H1 (cell line): ENCODE data around the gene AGBL5. TPM values are rescaled to one million over a fixed set of nuclear protein-coding genes. Genes with fewer than 3 reads are reported as not detected.

ENCODE experiments used
- CTCF ChIA-PET: fragments of 300-600 bp; sonication (Branson Sonifier 250); formaldehyde crosslinking; loops from one replicate; lab custom pipeline; 2021; ENCODE audit not compliant: partially characterized antibody; lab: Charles Lee
- POLR2A ChIA-PET: fragments of 300-600 bp; sonication (Branson Sonifier 250); formaldehyde crosslinking; loops from one replicate; lab custom pipeline; 2021; ENCODE audit warnings: inconsistent platforms; ENCODE audit not compliant: partially characterized antibody; lab: Charles Lee
- DNase-seq, 2 experiments: peaks; one replicate each; pipeline versions ENCODE4 v3.0.0 to v3.0.0-alpha.2; 2010 to 2022; ENCODE audit warnings: low spot score in 2 of 2, low read depth in 1 of 2, mixed read lengths in 1 of 2
- FAIRE-seq: peaks from 2 replicates; lab custom pipeline; 2011; peaks lifted over from hg19 to GRCh38; lab: Jason Lieb, UNC
- H2AFZ ChIP-seq: 2 replicates; pipeline ENCODE4 v1.8.1; 2012; ENCODE audit warnings: low read length, inconsistent platforms
- H2AK5ac ChIP-seq: 2 replicates; pipeline ENCODE4 v1.6.1; 2013; ENCODE audit warnings: low read depth, low read length
- H2BK120ac ChIP-seq: replicated peaks from 2 replicates; pipeline ENCODE3; 2013; ENCODE audit warnings: low read depth, low read length, inconsistent platforms
- H2BK12ac ChIP-seq: 2 replicates; pipeline ENCODE4 v1.6.1; 2013; ENCODE audit warnings: low read depth, low read length
- H2BK15ac ChIP-seq: 2 replicates; pipeline ENCODE4 v1.6.1; 2013; ENCODE audit warnings: low read length
- H2BK20ac ChIP-seq: 2 replicates; pipeline ENCODE4 v1.6.1; 2013; ENCODE audit warnings: low read length
- H2BK5ac ChIP-seq: 2 replicates; pipeline ENCODE4 v1.6.1; 2013; ENCODE audit warnings: low read depth, low read length
- H3K14ac ChIP-seq: 2 replicates; pipeline ENCODE4 v1.6.1; 2013; ENCODE audit warnings: inconsistent platforms; ENCODE audit not compliant: insufficient read length
- H3K18ac ChIP-seq: 2 replicates; pipeline ENCODE4 v1.6.1; 2013; ENCODE audit warnings: low read length; ENCODE audit errors: extremely low read depth
- H3K23ac ChIP-seq: 2 replicates; pipeline ENCODE4 v1.6.1; 2013; ENCODE audit warnings: inconsistent platforms; ENCODE audit not compliant: insufficient read length
- H3K23me2 ChIP-seq: 2 replicates; pipeline ENCODE4 v1.6.1; 2013; ENCODE audit warnings: low read depth, low read length
- H3K27ac ChIP-seq: 2 replicates; pipeline ENCODE4 v1.6.1; 2011; ENCODE audit warnings: low read depth, low read length, inconsistent platforms
- H3K27me3 ChIP-seq, 4 experiments: replicated peaks in 1 of 4; 1 replicate in 1 of 4; 2 replicates in 3 of 4; pipeline versions ENCODE4 v1.6.1 to v1.8.1; 2011 to 2013; ENCODE audit warnings: low read length in 3 of 4, mild to moderate bottlenecking in 3 of 4, inconsistent platforms in 2 of 4, mixed read lengths in 2 of 4, moderate library complexity in 1 of 4; ENCODE audit not compliant: control insufficient read depth in 3 of 4, insufficient read depth in 3 of 4; ENCODE audit errors: extremely low read depth in 1 of 4
- H3K36me3 ChIP-seq, 4 experiments: 2 replicates each; pipeline versions ENCODE4 v1.6.1 to v1.8.1; 2011 to 2013; ENCODE audit warnings: mild to moderate bottlenecking in 4 of 4, low read length in 3 of 4, moderate library complexity in 2 of 4, control low read depth in 1 of 4, inconsistent platforms in 1 of 4; ENCODE audit not compliant: insufficient read depth in 4 of 4, control insufficient read depth in 2 of 4
- H3K4ac ChIP-seq: replicated peaks from 2 replicates; pipeline ENCODE3; 2013; ENCODE audit warnings: low read length, low read depth, mixed read lengths, inconsistent platforms; ENCODE audit not compliant: insufficient read length
- H3K4me1 ChIP-seq, 4 experiments: replicated peaks in 1 of 4; 1 replicate in 1 of 4; 2 replicates in 3 of 4; pipeline versions ENCODE4 v1.6.1 to v1.8.1; 2011 to 2013; ENCODE audit warnings: low read length in 3 of 4, inconsistent platforms in 2 of 4, mixed read lengths in 1 of 4; ENCODE audit not compliant: insufficient read depth in 4 of 4, control insufficient read depth in 3 of 4
- H3K4me2 ChIP-seq, 2 experiments: 2 replicates each; pipeline versions ENCODE4 v1.6.1 to v1.8.1; 2011 to 2013; ENCODE audit warnings: low read depth in 2 of 2, low read length in 2 of 2, control low read depth in 1 of 2, inconsistent platforms in 1 of 2, mild to moderate bottlenecking in 1 of 2; ENCODE audit not compliant: insufficient read depth in 1 of 2
- H3K4me3 ChIP-seq, 4 experiments: fragments of 200-600, 300-600 bp in 1 of 4; sonication (generic), shearing (Covaris generic), sonication (Bioruptor Twin) in 1 of 4; 2 replicates each; pipeline versions ENCODE4 v1.5.1 to v1.8.1; 2011 to 2016; ENCODE audit warnings: low read length in 4 of 4, low read depth in 3 of 4, control low read depth in 2 of 4, inconsistent platforms in 2 of 4, mild to moderate bottlenecking in 2 of 4, mixed read lengths in 1 of 4, moderate library complexity in 1 of 4; ENCODE audit not compliant: insufficient read depth in 2 of 4; ENCODE audit errors: extremely low read depth in 1 of 4
- H3K56ac ChIP-seq: replicated peaks from 2 replicates; pipeline ENCODE3; 2013; ENCODE audit warnings: low read depth, mild to moderate bottlenecking, mixed read lengths, low read length, inconsistent platforms; ENCODE audit not compliant: insufficient read length
- H3K79me1 ChIP-seq: 2 replicates; pipeline ENCODE4 v1.6.1; 2013; ENCODE audit warnings: low read depth, low read length, control low read depth
- H3K79me2 ChIP-seq, 2 experiments: 2 replicates each; pipeline versions ENCODE4 v1.6.1 to v1.8.1; 2012 to 2013; ENCODE audit warnings: low read length in 2 of 2, mild to moderate bottlenecking in 2 of 2, inconsistent platforms in 1 of 2; ENCODE audit not compliant: insufficient read depth in 2 of 2, control insufficient read depth in 1 of 2
- H3K9ac ChIP-seq, 4 experiments: replicated peaks in 1 of 4; 1 replicate in 1 of 4; 2 replicates in 3 of 4; pipeline versions ENCODE4 v1.6.1 to v1.8.1; 2011 to 2013; ENCODE audit warnings: low read depth in 3 of 4, low read length in 3 of 4, control low read depth in 2 of 4, mild to moderate bottlenecking in 2 of 4, moderate library complexity in 2 of 4, inconsistent platforms in 1 of 4; ENCODE audit errors: extremely low read depth in 1 of 4
- H3K9me3 ChIP-seq, 2 experiments: 2 replicates each; pipeline versions ENCODE4 v1.6.1 to v1.8.1; 2012 to 2013; ENCODE audit warnings: mild to moderate bottlenecking in 2 of 2, moderate library complexity in 2 of 2, control low read depth in 1 of 2, inconsistent platforms in 1 of 2, low read depth in 1 of 2, low read length in 1 of 2, mixed read lengths in 1 of 2; ENCODE audit not compliant: insufficient read depth in 2 of 2
- H4K20me1 ChIP-seq, 2 experiments: replicated peaks in 1 of 2; 2 replicates each; pipeline versions ENCODE3 to v1.8.1; 2011 to 2013; ENCODE audit warnings: inconsistent platforms in 2 of 2, low read length in 2 of 2, mild to moderate bottlenecking in 1 of 2; ENCODE audit not compliant: insufficient read depth in 2 of 2, control insufficient read depth in 1 of 2
- H4K5ac ChIP-seq: 2 replicates; pipeline ENCODE4 v1.6.1; 2013; ENCODE audit warnings: low read length, low read depth, mixed read lengths, inconsistent platforms; ENCODE audit not compliant: insufficient read length
- H4K8ac ChIP-seq: 2 replicates; pipeline ENCODE4 v1.8.0; 2013; ENCODE audit warnings: mild to moderate bottlenecking, moderate library complexity, low read length, inconsistent platforms; ENCODE audit not compliant: insufficient read depth; ENCODE audit errors: extremely low read depth
- H4K91ac ChIP-seq: replicated peaks from 2 replicates; pipeline ENCODE3; 2013; ENCODE audit warnings: low read length, mixed read lengths, inconsistent platforms; ENCODE audit not compliant: insufficient read length
- NANOG ChIP-seq: IDR thresholded peaks from 2 replicates; pipeline ENCODE4 v1.6.1; 2011; ENCODE audit warnings: low read length, low read depth, mild to moderate bottlenecking, inconsistent platforms; ENCODE audit not compliant: insufficient read depth, poor library complexity, severe bottlenecking
- WGBS, 2 experiments: shearing (Covaris generic) in 1 of 2; methylation state at CpG; one replicate each; pipeline versions ENCODE4 v1.1.6 to v1.1.7; 2013 to 2015; ENCODE audit warnings: low lambda C conversion rate in 2 of 2, mixed read lengths in 2 of 2, inconsistent platforms in 1 of 2, low coverage in 1 of 2, missing lambda C conversion rate in 1 of 2; ENCODE audit not compliant: insufficient replicate concordance in 2 of 2, insufficient coverage in 1 of 2, insufficient read length in 1 of 2; ENCODE audit errors: extremely low coverage in 1 of 2, missing lambda C conversion rate in 1 of 2; 5-methylcytosine and 5-hydroxymethylcytosine counted together
- polyA plus RNA-seq, 7 experiments: library from polyadenylated mRNA; depleted of rRNA in 3 of 7; stranded (reverse) in 5 of 7; unstranded in 2 of 7; fragments of >200 nt in 5 of 7; fragments of 200-250 nt in 2 of 7; gene quantifications; 1 replicate in 5 of 7; 2 replicates in 1 of 7; 4 replicates in 1 of 7; pipeline versions ENCODE4 v1.2.1 to v1.2.3, GENCODE V29; 2011 to 2013; ENCODE audit warnings: missing spikeins in 2 of 7, mixed read lengths in 2 of 7
- total RNA-seq: library from RNA; stranded (reverse); fragmentation: NEBNext Ultra II Directional; extraction: Animal tissue kit (Norgen Biotek cat#: 25700); gene quantifications from 2 replicates; pipeline ENCODE4 v1.2.1, GENCODE V29; 2021

The AGBL5 gene
- total and polyA plus RNA-seq, 2 of the 8 experiments (the other 6 are each of a cell fraction or from before 2014, with no cell fraction given), result 45.4 to 62.0 TPM

DNA sequence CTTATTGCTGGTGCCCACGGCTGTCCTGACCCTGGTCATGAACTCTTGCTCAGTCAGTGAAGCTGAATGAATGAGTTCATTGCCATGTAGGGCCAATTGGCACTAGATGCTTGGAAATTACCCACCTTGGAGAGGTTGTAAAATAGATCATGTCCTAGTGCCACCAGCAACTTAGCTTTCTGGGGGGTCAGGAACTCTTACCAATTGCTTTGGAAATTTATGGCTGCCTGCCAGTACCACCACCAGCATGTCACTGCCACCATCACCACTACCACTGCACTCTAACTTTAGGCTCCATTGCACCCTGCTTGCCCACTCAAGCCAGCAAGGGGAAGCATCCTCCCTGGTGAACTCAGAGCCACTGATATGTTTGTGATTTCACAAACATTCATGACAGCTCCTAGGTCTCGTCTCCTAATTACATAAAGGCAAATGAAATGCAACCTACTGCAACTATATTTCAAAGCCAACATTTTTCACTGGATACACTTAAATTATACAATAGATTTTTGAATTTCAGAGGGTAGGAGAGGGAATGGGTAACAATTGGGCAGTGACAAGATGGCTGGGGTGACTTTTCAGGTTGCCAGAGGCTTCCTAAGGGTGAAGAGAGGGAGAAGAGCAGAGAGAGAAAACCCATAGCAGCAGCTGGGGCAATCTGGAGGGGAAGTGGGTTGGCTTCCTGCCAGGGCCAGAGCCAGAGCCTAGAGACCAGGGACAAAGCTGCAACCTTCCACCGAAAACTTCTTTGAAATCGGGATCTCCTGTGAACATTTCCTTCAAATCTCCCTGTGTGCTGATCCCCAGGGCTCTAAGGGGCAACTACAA is 23.5 kb downstream of the AGBL5 start:
- no peak overlapping the region for H3K14ac ChIP-seq
- 0 out of 7 replicates have a peak, but pooled peaks cover 0 to 3% (median 0%) of the 10 kb centered on the region in 4 experiments for H3K27me3 ChIP-seq
- peaks cover 0 to under 1% (median 0%) of the 10 kb centered on the region in 4 experiments; a peak in 3 of 8 replicates for H3K36me3 ChIP-seq
- no peak overlapping the region for H2BK5ac ChIP-seq
- no peak overlapping the region for H2AFZ ChIP-seq
- H3K4ac ChIP-seq, result no peak overlapping the region
- FAIRE-seq (no peak), DNase-seq (no peak)
- H3K4me1 ChIP-seq, result peaks cover 0 to 20% (median 7%) of the 10 kb centered on the region in 4 experiments; a peak in 6 of 7 replicates
- TF ChIP-seq NANOG, result no peak
- H2AK5ac ChIP-seq, result 0 out of 2 replicates have a peak overlapping the region, but pooled peaks have one; percentile 24
- H3K9me3 ChIP-seq, result no peaks in the 10 kb centered on the region
- no peak overlapping the region for H4K91ac ChIP-seq
- CTCF ChIA-PET, result interaction anchor here (0.9 to 1.7 kb wide), 6 partner anchors 8 to 228 kb away, joined by 3 to 8 read pairs (median 3); partner anchors contain the start of gene ABHD1
- H3K79me2 ChIP-seq, result peaks cover 0 to 12% of the 10 kb centered on the region in 2 experiments; a peak in 3 of 4 replicates
- WGBS, 2 experiments, result 88% methylated on average over 4 of the region's 4 CpGs; no CpG with 5 or more reads in 1 of the 2 experiments
- no peak overlapping the region for H4K5ac ChIP-seq
- H3K4me2 ChIP-seq, result no peak overlapping the region
- no peak overlapping the region for H4K8ac ChIP-seq
- H2BK20ac ChIP-seq, result no peak overlapping the region
- H3K4me3 ChIP-seq, result no peak overlapping the region
- no peak overlapping the region for H3K27ac ChIP-seq
- peaks cover 0 to 3% of the 10 kb centered on the region in 2 experiments for H4K20me1 ChIP-seq
- H2BK15ac ChIP-seq, result peak overlapping the region; percentile 29; the same call in 1 of the 2 replicates
- no peak overlapping the region for H2BK12ac ChIP-seq
- H3K56ac ChIP-seq, result no peak overlapping the region
- H3K23ac ChIP-seq, result no peak overlapping the region
- H3K18ac ChIP-seq, result no peak overlapping the region
- H3K23me2 ChIP-seq, result peaks cover 14% of the 10 kb centered on the region; the same call in 1 of the 2 replicates
- H2BK120ac ChIP-seq, result no peak overlapping the region
- no peak overlapping the region for H3K9ac ChIP-seq
- H3K79me1 ChIP-seq, result peaks cover 3% of the 10 kb centered on the region; the same call in 1 of the 2 replicates
- POLR2A ChIA-PET, result interaction anchor here (0.6 to 18.5 kb wide), 4 partner anchors 8 to 143 kb away, joined by 5 to 441 read pairs (median 34); partner anchors contain the start of genes AGBL5 and CAD
